NCI-H446 treated with DMSO at 0.1 percent for 48 hours (cell line): ENCODE data around the gene SOX15.

Source experiments
- DNase-seq: peaks from one replicate; lab custom pipeline; 2025; lab: John Stamatoyannopoulos, UW

Gene SOX15

GRCh38 chr17:7557775-7558543 lies 31.9 kb downstream of the SOX15 start:
- no peak for DNase-seq

- DNase-seq: no peak
Observed at GRCh38 chr17:7557147-7557764, 32.6 kb downstream of the SOX15 start.

GRCh38 chr17:7556627-7557026 lies 33.3 kb downstream of the SOX15 start:
- no peak for DNase-seq

GRCh38 chr17:7555320-7555948 lies 34.5 kb downstream of the SOX15 start:
- DNase-seq: no peak

- no peak for DNase-seq
Observed at GRCh38 chr17:7553356-7553755, 36.5 kb downstream of the SOX15 start.

- DNase-seq: no peak
Observed at GRCh38 chr17:7552621-7553051, 37.3 kb downstream of the SOX15 start.

GRCh38 chr17:7551396-7551795 lies 38.5 kb downstream of the SOX15 start:
- no peak for DNase-seq

GRCh38 chr17:7550344-7550743 lies 39.5 kb downstream of the SOX15 start:
- DNase-seq: no peak

- DNase-seq: no peak
Observed at GRCh38 chr17:7549401-7550055, 40.4 kb downstream of the SOX15 start.

- no peak for DNase-seq
Observed at GRCh38 chr17:7548585-7549400, 41.1 kb downstream of the SOX15 start, which contains the start of gene TNFSF12. TSS of gene TNFSF12 (plus strand) at chr17:7549058. CDS start at chr17:7549154, 96 bp downstream.

- no peak for DNase-seq
Observed at GRCh38 chr17:7544911-7545310, 45.0 kb downstream of the SOX15 start.

GRCh38 chr17:7541074-7541621 lies 48.7 kb downstream of the SOX15 start:
- DNase-seq: no peak

GRCh38 chr17:7538891-7539545 lies 50.9 kb downstream of the SOX15 start:
- DNase-seq: no peak
